Suprapubic skin (tissue), 4 donors: ENCODE measurements around the gene INPP5F.

Source experiments
- EP300 ChIP-seq: sonication (generic); formaldehyde crosslinking; IDR thresholded peaks from one replicate; pipeline ENCODE4 v1.6.1; 2017; ENCODE audit warnings: antibody characterized with exemption
- POLR2A ChIP-seq, 2 donors: fragments of 450-650 bp; IDR thresholded peaks; one replicate each; pipeline ENCODE4 v1.6.1; 2017; ENCODE audit warnings: antibody characterized with exemption in 2 of 2, mild to moderate bottlenecking in 2 of 2, moderate library complexity in 2 of 2
- POLR2AphosphoS5 ChIP-seq, 3 donors: sonication (generic); formaldehyde crosslinking; IDR thresholded peaks; one replicate each; pipeline ENCODE4 v1.6.1; 2017; ENCODE audit warnings: antibody characterized with exemption in 3 of 3
- TF ChIP-seq, protein P1 (sequence below), 2 donors: fragments of 200-600 bp in 1 of 2; fragments of 450-650 bp in 1 of 2; sonication (generic) in 1 of 2; IDR thresholded peaks; one replicate each; pipeline ENCODE4 v1.5.1; 2016 to 2019; ENCODE audit warnings: antibody characterized with exemption in 2 of 2, mild to moderate bottlenecking in 1 of 2, moderate library complexity in 1 of 2

DNA sequence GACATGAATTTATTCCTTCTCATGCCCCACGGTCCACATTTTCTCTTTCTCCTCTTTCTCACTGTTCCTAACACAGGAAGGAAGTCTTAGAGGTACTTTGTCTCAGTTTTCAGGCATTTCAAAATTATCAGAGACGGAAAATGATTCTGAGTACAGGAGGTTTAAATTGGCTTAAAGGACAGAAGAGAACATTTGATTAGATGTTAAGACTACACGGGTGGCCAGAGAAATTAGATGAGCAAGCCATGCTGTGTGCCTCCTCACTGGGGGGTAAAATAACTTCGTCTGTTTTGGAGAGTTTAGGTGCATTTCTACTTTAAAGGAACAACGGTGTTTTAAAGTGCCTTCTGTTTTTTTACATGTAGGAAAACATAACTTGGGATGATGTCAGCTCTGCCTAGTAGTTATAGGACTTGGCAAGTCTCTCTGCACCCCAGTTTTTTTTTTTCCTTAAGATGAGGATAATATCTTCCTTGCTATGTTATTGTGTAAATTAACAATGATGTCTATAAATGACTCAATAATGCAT is 79.9 kb downstream of the INPP5F start:
- TF ChIP-seq POLR2A (IDR thresholded peaks at IDR 0.05) (no peak), POLR2AphosphoS5 (IDR thresholded peaks at IDR 0.05) (no peak), EP300 (no peak)
- TF ChIP-seq, protein P1, sequence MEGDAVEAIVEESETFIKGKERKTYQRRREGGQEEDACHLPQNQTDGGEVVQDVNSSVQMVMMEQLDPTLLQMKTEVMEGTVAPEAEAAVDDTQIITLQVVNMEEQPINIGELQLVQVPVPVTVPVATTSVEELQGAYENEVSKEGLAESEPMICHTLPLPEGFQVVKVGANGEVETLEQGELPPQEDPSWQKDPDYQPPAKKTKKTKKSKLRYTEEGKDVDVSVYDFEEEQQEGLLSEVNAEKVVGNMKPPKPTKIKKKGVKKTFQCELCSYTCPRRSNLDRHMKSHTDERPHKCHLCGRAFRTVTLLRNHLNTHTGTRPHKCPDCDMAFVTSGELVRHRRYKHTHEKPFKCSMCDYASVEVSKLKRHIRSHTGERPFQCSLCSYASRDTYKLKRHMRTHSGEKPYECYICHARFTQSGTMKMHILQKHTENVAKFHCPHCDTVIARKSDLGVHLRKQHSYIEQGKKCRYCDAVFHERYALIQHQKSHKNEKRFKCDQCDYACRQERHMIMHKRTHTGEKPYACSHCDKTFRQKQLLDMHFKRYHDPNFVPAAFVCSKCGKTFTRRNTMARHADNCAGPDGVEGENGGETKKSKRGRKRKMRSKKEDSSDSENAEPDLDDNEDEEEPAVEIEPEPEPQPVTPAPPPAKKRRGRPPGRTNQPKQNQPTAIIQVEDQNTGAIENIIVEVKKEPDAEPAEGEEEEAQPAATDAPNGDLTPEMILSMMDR (IDR thresholded peaks at IDR 0.05), result no peak
